RPMI8226 (cell line): ENCODE measurements around the gene ZNF335.
"Not testable (repeated sequence)": the region's sequence is repeated elsewhere in the genome, so short reads cannot be mapped to it uniquely, and the experiment has no call there.

Experiments used
- DNase-seq: peaks from one replicate; pipeline ENCODE4 v3.0.0-alpha.2; 2015

Gene ZNF335

GRCh38 chr20:45909817-45910669, 62.0 kb downstream of the ZNF335 start:
- DNase-seq: no peak

GRCh38 chr20:45909336-45909808, 62.6 kb downstream of the ZNF335 start:
- DNase-seq: no peak

GRCh38 chr20:45908084-45908483, 63.9 kb downstream of the ZNF335 start:
- DNase-seq: no peak

GRCh38 chr20:45907219-45907948, 64.6 kb downstream of the ZNF335 start:
- DNase-seq: no peak

GRCh38 chr20:45905505-45906079, 66.4 kb downstream of the ZNF335 start:
- DNase-seq: no peak

GRCh38 chr20:45904583-45905504, 67.2 kb downstream of the ZNF335 start:
- no peak for DNase-seq

GRCh38 chr20:45902199-45902701, 69.8 kb downstream of the ZNF335 start:
- DNase-seq: no peak

GRCh38 chr20:45901332-45901731, 70.7 kb downstream of the ZNF335 start:
- DNase-seq: not testable (repeated sequence)

GRCh38 chr20:45899046-45899835, 72.8 kb downstream of the ZNF335 start:
- no peak for DNase-seq
